Muscle layer of duodenum (tissue), 2 donors: Measurements from ENCODE around the gene DAB2IP.

Experiments used
- H3K27ac ChIP-seq: one replicate; pipeline ENCODE4 v1.7.0; 2013; ENCODE audit warnings: mild to moderate bottlenecking, low read length
- H3K27me3 ChIP-seq: one replicate; pipeline ENCODE4 v1.7.0; 2013; ENCODE audit warnings: low read depth, mild to moderate bottlenecking, control low read depth, low read length
- H3K36me3 ChIP-seq, 2 donors: one replicate each; pipeline ENCODE4 v1.7.0; 2013; ENCODE audit warnings: low read length in 2 of 2, control low read depth in 1 of 2, mild to moderate bottlenecking in 1 of 2; ENCODE audit not compliant: insufficient read depth in 2 of 2, control insufficient read depth in 1 of 2
- H3K4me1 ChIP-seq, 2 donors: one replicate each; pipeline ENCODE4 v1.7.0; 2013; ENCODE audit warnings: low read length in 2 of 2, mild to moderate bottlenecking in 2 of 2, control low read depth in 1 of 2, moderate library complexity in 1 of 2; ENCODE audit not compliant: insufficient read depth in 2 of 2, control insufficient read depth in 1 of 2
- H3K4me3 ChIP-seq, 2 donors: one replicate each; pipeline ENCODE4 v1.7.0; 2013; ENCODE audit warnings: low read length in 2 of 2, low read depth in 1 of 2, mild to moderate bottlenecking in 1 of 2
- H3K9me3 ChIP-seq, 2 donors: one replicate each; pipeline ENCODE4 v1.7.0; 2013; ENCODE audit warnings: low read length in 2 of 2, control low read depth in 1 of 2, mild to moderate bottlenecking in 1 of 2; ENCODE audit not compliant: control insufficient read depth in 1 of 2
- donor health status: healthy.

DAB2IP gene

GRCh38 chr9:121779381-121780117 is 128.1 kb downstream of the DAB2IP start:
- peak overlapping the region; percentile 53 for H3K27ac ChIP-seq
- no peak overlapping the region for H3K4me3 ChIP-seq
- H3K4me1 ChIP-seq, result peaks cover 0 to 4% of the 10 kb centered on the region in 2 donors
- H3K36me3 ChIP-seq, result peaks cover 46 to 63% of the 10 kb centered on the region in 2 donors
- no peaks in the 10 kb centered on the region for H3K27me3 ChIP-seq
- H3K9me3 ChIP-seq, result peaks cover 0 to 3% of the 10 kb centered on the region in 2 donors

GRCh38 chr9:121780177-121781040 is 129.0 kb downstream of the DAB2IP start:
- H3K9me3 ChIP-seq, result peaks cover 0 to 3% of the 10 kb centered on the region in 2 donors
- no peaks in the 10 kb centered on the region for H3K27me3 ChIP-seq
- peaks cover 44 to 60% of the 10 kb centered on the region in 2 donors for H3K36me3 ChIP-seq
- no peak overlapping the region for H3K4me3 ChIP-seq
- peaks cover 0 to 4% of the 10 kb centered on the region in 2 donors for H3K4me1 ChIP-seq
- no peak overlapping the region for H3K27ac ChIP-seq

GRCh38 chr9:121781145-121781548 is 129.7 kb downstream of the DAB2IP start:
- no peak overlapping the region for H3K4me3 ChIP-seq
- H3K27me3 ChIP-seq, result no peaks in the 10 kb centered on the region
- peaks cover 37 to 61% of the 10 kb centered on the region in 2 donors for H3K36me3 ChIP-seq
- H3K4me1 ChIP-seq, result peaks cover 0 to 4% of the 10 kb centered on the region in 2 donors
- H3K9me3 ChIP-seq, result peaks cover 0 to 3% of the 10 kb centered on the region in 2 donors
- H3K27ac ChIP-seq, result no peak overlapping the region

GRCh38 chr9:121781701-121782464 is 130.4 kb downstream of the DAB2IP start:
- no peak overlapping the region for H3K4me3 ChIP-seq
- H3K4me1 ChIP-seq, result peaks cover 0 to 4% of the 10 kb centered on the region in 2 donors
- peaks cover 30 to 57% of the 10 kb centered on the region in 2 donors for H3K36me3 ChIP-seq
- no peak overlapping the region for H3K27ac ChIP-seq
- no peaks in the 10 kb centered on the region for H3K27me3 ChIP-seq
- H3K9me3 ChIP-seq, result peaks cover 0 to 3% of the 10 kb centered on the region in 2 donors

- H3K4me3 ChIP-seq, result no peak overlapping the region
- peaks cover 0 to 3% of the 10 kb centered on the region in 2 donors for H3K9me3 ChIP-seq
- peaks cover 23 to 50% of the 10 kb centered on the region in 2 donors for H3K36me3 ChIP-seq
- H3K4me1 ChIP-seq, result peaks cover 0 to 4% of the 10 kb centered on the region in 2 donors
- no peak overlapping the region for H3K27ac ChIP-seq
- no peaks in the 10 kb centered on the region for H3K27me3 ChIP-seq
Observed at GRCh38 chr9:121782514-121783110, 131.2 kb downstream of the DAB2IP start.

GRCh38 chr9:121783111-121783510 is 131.7 kb downstream of the DAB2IP start:
- Histone ChIP-seq H3K27me3 (no peaks in the 10 kb centered on the region), H3K27ac (no peak overlapping the region), H3K4me3 (no peak overlapping the region), H3K4me1 (peaks cover 0 to 4% of the 10 kb centered on the region in 2 donors), H3K9me3 (no peaks in the 10 kb centered on the region), H3K36me3 (peaks cover 19 to 48% of the 10 kb centered on the region in 2 donors)

- Histone ChIP-seq H3K9me3 (no peaks in the 10 kb centered on the region), H3K27me3 (no peaks in the 10 kb centered on the region), H3K4me1 (no peaks in the 10 kb centered on the region), H3K36me3 (peaks cover 19 to 48% of the 10 kb centered on the region in 2 donors), H3K27ac (no peak overlapping the region), H3K4me3 (no peak overlapping the region)
Observed at GRCh38 chr9:121783521-121784507, 132.4 kb downstream of the DAB2IP start.

- H3K36me3 ChIP-seq, result peaks cover 19 to 48% of the 10 kb centered on the region in 2 donors
- H3K4me3 ChIP-seq, result no peak overlapping the region
- no peaks in the 10 kb centered on the region for H3K27me3 ChIP-seq
- H3K4me1 ChIP-seq, result no peaks in the 10 kb centered on the region
- no peak overlapping the region for H3K27ac ChIP-seq
- no peaks in the 10 kb centered on the region for H3K9me3 ChIP-seq
Observed at GRCh38 chr9:121784731-121785411, 133.4 kb downstream of the DAB2IP start.

GRCh38 chr9:121785673-121786542 is 134.5 kb downstream of the DAB2IP start:
- H3K27me3 ChIP-seq, result no peaks in the 10 kb centered on the region
- no peak overlapping the region for H3K4me3 ChIP-seq
- H3K4me1 ChIP-seq, result no peaks in the 10 kb centered on the region
- H3K27ac ChIP-seq, result no peak overlapping the region
- peaks cover 19 to 48% of the 10 kb centered on the region in 2 donors for H3K36me3 ChIP-seq
- H3K9me3 ChIP-seq, result no peaks in the 10 kb centered on the region
